Omental fat pad (tissue), 4 donors: ENCODE results near the gene PLCG2. TPM values are rescaled to one million over a fixed set of nuclear protein-coding genes. Genes with fewer than 3 reads are reported as not detected.
"Not testable (repeated sequence)": the region's sequence is repeated elsewhere in the genome, so short reads cannot be mapped to it uniquely, and the experiment has no call there.

Experiments used
- ATAC-seq: fragments of 150-250 bp; one replicate; pipeline ENCODE4 v1.9.1; 2016; ENCODE audit warnings: mild to moderate bottlenecking, moderate library complexity; ENCODE audit not compliant: low FRiP score
- DNase-seq: peaks from one replicate; pipeline ENCODE4 v3.0.0-alpha.2; 2019; ENCODE audit warnings: low spot score
- total RNA-seq, 4 donors: library from RNA; depleted of rRNA; stranded (reverse); fragments of >200 nt; gene quantifications; one replicate each; pipeline ENCODE4 v1.1.0, GENCODE V29; 2016
- TF ChIP-seq, protein P1 (sequence below), 3 donors: fragments of 450-650 bp; IDR thresholded peaks; one replicate each; pipeline ENCODE4 v1.5.1; 2016 to 2017; ENCODE audit warnings: antibody characterized with exemption in 3 of 3, mild to moderate bottlenecking in 3 of 3, moderate library complexity in 2 of 3

PLCG2 gene
- total RNA-seq, 4 donors from 2014 or later = 8.3 to 59.6 (median 19.9) TPM

DNA sequence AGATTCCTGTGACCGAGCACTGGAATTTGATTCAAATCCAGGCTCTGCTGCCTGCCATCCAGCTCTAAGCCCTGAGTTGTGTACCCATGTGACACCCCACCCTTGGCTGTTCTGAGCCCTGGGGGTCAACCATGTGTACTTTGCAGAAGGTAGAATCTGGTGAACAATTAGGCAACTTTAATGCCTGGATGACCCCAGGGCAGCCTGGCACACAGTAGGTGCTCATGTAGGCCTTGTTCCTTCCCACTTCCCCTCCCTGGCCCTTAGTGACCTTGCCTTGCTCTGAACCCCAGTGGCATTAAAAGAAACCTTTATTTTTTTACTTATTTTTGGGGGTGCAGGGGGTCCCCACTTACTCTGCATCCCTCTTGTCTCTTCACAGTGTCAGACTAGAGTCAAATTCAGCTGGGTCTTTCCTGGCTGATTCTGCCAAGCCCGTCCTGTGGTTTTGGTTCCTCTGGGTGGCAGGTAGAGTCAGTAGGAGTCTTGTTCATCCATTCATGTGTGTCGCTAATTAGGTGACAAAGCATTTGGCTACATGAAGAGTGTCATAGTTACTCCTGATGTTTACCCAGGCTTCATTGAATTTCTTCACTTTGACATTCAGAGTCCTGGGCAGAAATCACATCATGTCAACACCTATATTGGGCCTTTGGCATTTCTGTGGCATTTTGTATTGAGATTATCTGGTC is 89.1 kb downstream of the PLCG2 start:
- ATAC-seq = no peak
- DNase-seq = no peak
- TF ChIP-seq, protein P1, sequence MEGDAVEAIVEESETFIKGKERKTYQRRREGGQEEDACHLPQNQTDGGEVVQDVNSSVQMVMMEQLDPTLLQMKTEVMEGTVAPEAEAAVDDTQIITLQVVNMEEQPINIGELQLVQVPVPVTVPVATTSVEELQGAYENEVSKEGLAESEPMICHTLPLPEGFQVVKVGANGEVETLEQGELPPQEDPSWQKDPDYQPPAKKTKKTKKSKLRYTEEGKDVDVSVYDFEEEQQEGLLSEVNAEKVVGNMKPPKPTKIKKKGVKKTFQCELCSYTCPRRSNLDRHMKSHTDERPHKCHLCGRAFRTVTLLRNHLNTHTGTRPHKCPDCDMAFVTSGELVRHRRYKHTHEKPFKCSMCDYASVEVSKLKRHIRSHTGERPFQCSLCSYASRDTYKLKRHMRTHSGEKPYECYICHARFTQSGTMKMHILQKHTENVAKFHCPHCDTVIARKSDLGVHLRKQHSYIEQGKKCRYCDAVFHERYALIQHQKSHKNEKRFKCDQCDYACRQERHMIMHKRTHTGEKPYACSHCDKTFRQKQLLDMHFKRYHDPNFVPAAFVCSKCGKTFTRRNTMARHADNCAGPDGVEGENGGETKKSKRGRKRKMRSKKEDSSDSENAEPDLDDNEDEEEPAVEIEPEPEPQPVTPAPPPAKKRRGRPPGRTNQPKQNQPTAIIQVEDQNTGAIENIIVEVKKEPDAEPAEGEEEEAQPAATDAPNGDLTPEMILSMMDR (IDR thresholded peaks at IDR 0.05) = no peak

DNA sequence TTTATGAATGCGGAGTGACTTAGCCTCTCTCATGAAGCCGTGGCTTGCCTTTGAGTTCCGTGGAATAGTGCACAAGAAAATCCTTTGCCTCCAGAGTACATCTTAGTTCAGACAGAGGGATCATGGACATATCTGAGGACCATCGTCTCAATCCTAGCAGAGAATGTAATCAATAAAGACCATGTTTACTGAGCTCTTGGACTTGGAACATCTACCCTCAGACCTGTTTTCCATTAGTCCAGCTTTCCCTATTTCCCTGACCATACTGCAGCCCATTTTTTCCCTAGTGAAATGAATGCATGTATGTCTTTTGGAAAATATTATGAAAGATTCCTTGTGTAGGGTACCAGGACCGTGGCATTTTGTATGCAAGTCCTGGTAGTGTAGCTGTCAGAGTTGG is 90.2 kb downstream of the PLCG2 start:
- DNase-seq (no peak), ATAC-seq (no peak)
- TF ChIP-seq, protein P1 (IDR thresholded peaks at IDR 0.05) = no peak

DNA sequence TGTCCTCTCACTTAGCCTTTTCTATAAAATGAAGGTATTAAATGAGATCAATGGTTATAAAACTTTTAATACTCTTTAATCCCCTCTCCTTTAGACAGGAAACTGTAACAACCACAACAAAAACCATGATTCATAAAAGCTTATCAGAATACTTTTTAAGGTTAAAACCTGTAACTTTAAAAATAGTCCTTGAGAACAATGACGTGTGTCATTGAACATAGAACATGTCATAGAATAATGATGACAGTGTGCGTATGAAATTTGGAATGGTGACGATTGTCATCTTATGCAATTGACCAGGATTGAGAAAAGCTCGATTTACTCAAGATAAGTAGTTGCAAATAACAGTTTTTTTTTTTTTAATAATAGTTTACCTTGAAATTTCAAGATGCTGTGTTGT is 94.1 kb downstream of the PLCG2 start:
- ATAC-seq (no peak), DNase-seq (no peak)
- TF ChIP-seq, protein P1 (IDR thresholded peaks at IDR 0.05) = no peak

DNA sequence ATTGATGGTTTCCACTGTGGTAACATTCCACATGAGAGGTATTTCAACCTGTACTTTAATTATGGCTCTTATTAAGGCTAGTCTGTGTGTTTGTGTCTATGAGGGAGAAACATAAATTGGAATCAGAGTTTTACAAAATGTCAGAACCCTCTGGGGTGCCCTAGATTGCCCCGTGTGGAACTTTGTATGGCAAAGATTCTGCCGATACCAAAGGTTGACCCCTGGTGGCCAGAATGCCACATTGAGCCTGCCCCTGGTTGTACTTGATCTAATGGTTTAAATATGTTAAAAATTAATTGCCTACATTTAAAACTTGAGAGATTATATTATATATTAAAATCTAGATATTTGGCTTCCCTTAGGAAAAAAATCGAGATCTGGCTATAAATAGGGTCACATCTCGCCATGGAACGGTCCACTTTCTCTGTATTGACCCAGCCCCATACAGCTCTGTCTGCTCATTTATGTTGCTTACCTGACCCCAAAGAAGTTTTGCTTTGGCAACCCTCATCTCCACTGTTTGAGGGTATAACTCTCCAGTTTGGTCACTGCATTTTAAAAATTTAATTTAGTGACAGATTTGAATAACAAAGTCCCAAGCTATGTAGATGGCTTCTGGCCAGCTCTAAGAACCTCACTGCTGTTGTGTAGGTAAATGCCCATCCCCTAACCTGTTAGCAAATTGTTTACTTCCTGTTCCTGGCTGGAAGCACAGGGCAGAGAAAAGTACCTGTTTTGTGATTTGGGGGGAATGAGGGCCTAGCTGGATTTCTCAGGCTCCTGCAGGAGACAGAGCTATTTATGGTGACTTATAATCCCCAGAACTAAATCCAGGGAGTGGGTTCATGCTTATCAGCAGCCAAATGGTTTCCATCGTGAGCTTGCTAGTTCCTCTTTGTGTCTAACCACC is 95.0 kb downstream of the PLCG2 start:
- DNase-seq = peak; percentile 52
- TF ChIP-seq, protein P1 (IDR thresholded peaks at IDR 0.05) = peak in 1 of 3 donors; percentile 14
- no peak for ATAC-seq

DNA sequence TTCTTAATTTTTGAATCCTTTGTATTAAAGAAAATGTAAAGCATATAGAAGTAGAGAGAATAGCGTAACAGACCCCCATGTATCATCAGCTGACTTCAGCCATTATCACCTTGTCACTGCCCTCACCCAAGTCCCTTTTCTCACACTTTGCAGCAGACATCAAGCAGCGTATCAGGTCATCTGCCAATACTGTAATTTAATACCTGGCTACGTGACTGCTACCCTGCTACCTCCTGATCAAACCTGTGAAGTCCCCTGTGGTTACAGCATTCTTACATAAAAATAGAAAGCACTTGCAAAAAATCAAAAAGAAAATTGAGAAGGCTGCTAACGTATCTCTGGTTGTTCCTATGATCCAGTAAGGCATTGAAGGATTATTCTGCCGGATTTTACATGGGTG is 96.4 kb downstream of the PLCG2 start:
- ATAC-seq = no peak
- DNase-seq = no peak
- TF ChIP-seq, protein P1 (IDR thresholded peaks at IDR 0.05) = no peak

DNA sequence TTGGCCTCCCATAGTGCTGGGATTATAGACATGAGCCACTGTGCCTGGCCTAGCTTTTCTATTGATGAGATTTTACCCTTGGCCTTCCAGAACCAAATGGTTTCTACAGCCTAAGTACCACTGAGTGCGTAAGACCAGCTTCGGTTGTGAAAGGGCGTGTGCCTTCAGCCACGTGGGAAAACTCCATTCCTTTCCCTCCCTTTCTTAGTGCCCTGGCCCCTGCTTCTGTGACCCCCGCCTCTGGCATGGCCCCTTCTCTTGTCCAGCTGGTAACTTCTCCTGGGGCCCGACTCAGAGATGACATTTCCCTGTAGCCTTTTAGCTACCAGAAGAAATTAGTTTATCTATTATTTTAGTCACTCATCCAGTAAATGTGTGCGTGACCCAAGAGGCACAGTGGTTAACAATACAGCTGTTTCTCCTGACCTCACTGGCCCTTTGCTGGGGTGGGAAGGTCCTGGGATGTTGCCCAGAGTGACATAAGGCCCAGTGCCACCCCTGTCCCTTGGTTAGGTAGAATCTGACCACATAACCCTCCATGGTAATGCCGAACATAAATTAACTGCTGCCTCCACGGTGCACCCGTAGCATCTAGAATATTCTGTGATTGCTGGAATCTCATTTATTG is 97.3 kb downstream of the PLCG2 start:
- TF ChIP-seq, protein P1 (IDR thresholded peaks at IDR 0.05) = no peak
- ATAC-seq (no peak), DNase-seq (no peak)

DNA sequence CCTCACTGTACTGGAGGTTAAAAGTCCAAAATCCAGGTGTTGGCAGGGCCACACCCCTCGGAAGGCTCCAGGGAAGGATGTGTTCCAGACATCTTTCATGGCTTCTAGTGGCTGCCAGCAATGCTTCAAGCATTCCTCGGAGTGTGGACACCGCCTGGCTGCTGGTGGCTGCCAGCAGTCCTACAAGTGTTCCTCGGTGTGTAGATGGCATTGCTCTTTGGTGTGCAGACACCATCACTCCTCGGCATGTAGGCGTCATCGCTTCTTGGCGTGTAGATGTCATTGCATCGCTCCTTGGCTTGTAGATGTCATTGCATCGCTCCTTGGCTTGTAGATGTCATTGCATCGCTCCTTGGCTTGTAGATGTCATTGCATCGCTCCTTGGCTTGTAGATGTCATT is 98.4 kb downstream of the PLCG2 start:
- not testable (repeated sequence) for DNase-seq, ATAC-seq
